NCI-H2107 (cell line): ENCODE data around the gene IRAK1.

Experiments used
- DNase-seq: peaks from one replicate; lab custom pipeline; 2025; lab: John Stamatoyannopoulos, UW

Gene IRAK1

DNA sequence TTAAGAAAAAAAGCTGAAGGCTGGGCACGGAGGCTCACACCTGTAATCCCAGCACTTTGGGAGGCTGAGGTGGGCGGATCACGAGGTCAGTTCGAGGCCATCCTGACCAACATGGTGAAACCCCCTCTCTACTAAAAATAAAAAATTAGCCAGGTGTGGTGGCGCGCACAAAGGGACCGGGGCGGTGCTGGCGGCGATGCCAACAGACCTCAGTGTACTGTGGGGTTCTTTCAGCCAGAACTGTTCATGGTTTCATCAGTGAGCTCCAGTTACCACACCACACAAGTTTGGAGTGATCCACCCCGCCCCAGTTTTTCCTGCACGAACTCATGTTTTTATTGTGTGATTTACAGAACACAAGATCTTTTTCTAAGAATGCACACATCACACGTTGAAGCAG, 21.2 kb upstream of the IRAK1 start:
- DNase-seq: no peak

DNA sequence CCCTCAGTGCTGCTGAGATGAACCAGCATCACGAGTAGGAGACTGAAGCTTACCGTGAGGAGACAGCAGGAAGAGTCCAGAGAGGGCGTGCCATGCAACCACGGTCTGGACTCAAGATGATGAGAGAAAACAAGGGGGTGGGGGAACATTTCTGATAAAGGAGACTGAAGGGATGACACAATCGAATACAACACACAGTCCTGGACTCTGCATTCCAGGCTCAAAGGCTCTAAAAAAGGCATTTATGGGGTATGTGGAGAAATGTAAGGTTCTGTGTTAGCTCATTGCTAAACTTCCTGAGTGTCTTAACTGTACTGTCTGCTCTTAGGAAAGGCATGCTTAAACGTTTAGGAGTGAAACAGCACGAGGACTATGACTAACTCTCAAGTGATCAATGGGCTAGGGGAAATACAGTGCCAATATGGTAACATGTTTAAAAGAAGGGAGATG, 20.6 kb upstream of the IRAK1 start:
- DNase-seq: no peak

DNA sequence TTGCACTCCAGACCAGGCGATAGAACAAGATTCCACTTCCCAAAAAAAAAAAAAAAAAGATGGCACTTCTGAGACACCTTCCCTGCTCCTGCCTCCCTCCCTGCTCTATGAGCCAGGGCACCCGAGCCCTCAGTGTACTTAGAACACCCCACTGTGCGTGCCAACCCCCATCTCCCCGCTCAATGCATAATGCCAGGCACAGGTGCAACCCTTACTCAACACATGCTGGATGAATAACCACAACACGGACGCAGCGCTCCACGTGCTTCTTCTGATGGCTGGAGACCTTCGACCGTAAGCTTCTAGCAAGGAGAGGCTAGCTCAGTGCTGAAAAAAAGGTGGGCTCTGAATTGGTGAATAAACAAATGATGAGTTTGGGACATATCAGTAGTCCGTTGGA, 19.9 kb upstream of the IRAK1 start:
- no peak for DNase-seq

DNA sequence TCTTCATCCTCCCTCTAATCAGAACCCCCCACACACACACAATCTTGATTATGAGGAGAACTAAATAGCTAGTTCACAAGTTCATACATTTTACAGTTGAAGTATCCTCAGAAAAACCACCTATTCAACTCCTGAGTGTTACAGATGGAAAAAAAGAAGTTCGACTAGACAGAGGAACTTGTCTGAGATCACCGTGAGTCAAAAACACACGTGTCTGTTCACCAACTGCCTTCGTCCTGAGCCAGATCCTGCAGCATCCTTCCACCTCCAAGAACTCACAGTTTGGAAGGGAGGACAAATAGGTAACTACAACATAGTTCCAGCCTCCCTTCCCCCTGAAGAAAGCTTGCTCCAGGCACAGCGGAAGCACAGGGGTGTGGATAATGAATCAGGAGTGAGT, 19.0 kb upstream of the IRAK1 start:
- no peak for DNase-seq

DNA sequence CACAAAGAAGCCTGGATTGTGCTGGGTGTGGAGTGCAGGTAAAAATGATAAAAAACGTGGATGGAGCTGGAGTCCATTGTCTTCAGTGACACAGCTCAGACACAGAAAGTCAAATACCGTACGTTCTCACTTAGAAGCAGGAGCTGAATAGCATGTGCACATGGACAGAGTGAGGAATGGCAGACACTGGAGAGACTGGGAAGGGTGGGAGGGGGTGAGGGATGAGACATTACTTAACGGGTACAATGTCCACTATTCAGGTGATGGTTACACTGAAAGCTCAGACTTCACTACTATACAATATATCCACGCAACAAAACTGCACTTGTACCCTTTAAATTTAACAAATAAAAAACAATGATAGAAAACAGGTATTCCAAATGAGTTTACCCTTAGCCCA, 18.1 kb upstream of the IRAK1 start:
- no peak for DNase-seq

DNA sequence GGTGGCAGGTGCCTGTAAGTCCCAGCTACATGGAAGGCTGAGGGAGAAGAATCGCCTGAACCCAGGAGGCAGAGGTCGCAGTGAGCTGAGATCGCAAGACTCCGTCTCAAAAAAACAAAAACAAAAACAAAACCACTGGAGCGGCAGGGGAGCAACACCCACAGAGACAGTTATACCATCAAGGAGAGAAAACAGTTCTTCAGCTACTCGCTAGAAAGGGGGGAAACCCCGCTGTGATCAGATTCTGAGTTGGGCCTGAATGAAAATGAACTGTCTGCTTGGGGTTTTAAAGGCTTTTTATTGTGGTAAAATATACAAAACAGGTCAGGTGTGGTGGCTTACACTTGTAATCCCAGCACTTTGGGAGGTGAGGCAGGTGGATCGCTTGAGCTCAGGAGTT, 16.8 kb upstream of the IRAK1 start:
- DNase-seq: no peak

DNA sequence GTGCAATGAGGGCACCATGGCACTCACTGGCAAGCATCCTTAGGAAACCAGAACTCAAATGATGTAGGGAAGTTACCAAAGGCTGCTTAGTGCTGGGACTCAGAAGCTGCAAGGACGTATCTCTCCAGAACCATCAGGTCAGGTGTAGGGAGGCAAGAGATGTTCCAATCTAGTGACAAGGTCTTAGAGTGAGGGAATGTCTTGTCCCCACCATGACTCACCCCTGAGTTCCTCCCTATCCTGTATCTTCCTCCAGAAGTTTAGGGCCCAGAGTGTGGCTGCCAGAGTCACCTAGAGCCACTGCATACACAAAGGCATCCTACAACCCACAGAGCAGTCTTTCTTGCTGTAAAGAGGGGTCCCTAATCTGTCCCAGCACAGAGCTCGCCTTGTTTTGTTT, 14.1 kb upstream of the IRAK1 start:
- no peak for DNase-seq

DNA sequence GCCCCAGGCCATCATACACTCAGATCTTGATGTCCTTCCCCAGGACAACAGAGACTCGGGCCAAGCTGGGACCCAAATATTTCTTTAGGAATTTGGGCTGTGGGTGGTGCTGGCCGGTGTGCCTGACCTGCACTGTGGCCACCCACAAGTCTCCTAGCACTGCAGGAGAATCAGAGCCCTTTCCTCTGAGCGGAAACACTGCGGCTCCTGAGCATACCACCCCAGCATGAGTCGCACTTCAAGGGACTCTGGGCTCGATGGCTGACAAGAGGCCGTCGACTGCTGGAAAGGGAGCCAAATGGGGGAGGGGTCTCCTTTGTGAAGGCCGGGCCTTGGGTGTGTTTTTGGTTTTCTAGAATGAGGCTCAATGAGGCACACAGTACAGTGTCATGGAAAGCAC, 13.0 kb upstream of the IRAK1 start:
- no peak for DNase-seq

DNA sequence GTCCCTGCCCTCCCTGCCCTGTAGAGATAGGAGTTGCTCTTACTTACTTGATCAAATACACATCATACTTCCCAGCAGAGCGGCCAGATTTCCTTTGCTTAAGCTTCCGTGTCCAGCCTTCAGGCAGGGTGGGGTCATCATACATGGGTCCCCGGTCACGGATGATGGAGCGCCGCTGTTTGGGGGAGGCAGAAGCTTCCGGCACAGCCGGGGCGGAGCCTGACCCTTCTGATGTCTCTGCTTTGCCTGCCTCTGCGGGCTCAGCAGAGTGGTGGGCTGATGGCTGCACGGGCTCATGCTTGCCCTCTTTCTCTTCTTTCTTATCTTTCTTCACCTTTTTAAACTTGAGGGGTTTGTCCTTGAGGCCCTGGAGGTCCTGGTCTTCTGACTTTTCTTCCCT, 12.5 kb upstream of the IRAK1 start:
- no peak for DNase-seq

DNA sequence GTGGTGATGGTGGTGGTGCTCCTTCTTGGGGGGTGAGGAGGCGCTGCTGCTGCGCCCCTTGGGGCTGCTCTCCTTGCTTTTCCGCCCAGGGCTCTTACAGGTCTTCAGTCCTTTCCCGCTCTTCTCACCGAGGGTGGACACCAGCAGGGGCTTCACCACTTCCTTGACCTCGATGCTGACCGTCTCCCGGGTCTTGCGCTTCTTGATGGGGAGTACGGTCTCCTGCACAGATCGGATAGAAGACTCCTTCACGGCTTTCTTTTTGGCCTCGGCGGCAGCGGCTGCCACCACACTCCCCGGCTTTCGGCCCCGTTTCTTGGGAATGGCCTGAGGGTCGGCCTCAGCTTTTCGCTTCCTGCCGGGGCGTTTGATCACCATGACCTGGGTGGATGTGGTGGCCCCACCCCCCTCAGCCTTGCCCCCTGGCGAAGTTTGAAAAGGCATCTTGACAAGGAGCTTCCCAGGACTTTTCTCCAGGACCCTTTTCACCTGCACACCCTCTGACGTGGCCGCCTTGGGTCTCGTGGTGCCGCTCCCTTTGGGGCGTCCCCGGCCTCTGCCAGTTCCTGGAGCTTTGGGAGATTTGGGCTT, 11.1 kb upstream of the IRAK1 start:
- DNase-seq: no peak

DNA sequence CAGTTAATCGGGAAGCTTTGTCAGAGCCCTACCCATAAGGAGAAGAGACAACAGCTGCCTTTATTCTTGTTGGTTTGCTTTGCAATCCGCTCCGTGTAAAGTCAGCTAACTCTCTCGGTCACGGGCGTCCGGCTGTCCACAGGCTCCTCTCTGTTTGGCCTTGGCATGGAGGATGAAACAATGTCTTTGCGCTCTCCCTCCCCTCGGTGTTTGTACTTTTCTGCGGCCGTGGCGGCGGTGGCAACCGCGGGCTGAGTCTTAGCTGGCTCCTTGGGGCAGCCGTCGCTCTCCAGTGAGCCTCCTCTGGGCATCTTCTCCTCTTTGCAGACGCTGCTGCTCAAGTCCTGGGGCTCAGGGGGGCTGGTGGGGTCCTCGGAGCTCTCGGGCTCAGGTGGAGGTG, 10.6 kb upstream of the IRAK1 start:
- DNase-seq: no peak

DNA sequence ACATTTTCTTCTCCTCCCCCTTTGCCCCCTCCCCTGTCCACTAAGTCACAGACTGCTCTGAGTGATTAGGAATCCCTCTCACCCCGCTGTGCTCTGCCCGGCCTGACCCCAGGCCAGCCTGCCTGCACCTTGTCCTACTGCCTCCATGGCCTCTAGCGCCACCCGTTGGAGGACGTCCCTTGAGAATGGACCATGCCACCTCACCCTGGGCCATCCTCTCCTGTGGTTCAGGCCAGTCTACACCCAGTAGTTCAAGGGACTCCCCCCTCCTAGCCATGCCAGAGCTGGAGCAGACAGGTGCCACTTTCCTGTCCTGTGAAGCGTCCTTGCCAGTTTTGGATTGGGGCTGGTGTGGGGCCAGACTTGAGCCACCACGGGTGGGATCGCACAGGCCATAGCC, 9.7 kb upstream of the IRAK1 start:
- DNase-seq: no peak

DNA sequence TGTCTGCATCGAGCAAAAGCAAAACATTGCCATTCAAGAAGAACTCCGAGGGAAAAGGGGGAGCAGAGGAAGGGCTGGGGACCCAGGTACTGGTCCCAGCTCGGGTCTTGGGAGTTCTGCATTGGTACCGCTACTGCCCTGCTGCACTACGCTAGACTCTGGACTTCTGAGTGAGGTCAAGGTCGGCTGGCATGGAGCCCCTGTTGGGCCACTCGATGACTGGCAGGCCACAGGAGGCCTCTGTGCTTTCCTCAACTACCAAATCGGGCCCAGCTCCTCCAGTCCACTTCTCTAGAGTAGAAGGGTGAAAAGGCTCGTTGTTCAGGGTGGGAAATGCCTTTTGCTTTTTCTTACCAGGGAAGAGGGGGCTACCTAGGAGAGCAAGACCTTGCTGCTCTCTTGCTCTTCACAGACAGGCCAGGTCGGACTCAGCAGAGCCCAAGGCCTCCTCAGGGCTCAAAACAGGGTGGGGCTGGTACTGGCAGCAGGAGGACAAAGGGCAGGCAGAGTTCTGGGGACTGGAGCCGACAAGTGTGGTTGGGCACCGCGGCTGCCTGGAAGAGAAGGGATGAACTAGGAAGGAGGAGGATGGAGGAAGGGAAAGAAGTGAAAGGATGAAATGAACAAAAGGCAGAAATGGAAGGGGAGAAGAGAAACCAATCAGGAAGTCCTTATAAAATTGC, 8.9 kb upstream of the IRAK1 start:
- no peak for DNase-seq

DNA sequence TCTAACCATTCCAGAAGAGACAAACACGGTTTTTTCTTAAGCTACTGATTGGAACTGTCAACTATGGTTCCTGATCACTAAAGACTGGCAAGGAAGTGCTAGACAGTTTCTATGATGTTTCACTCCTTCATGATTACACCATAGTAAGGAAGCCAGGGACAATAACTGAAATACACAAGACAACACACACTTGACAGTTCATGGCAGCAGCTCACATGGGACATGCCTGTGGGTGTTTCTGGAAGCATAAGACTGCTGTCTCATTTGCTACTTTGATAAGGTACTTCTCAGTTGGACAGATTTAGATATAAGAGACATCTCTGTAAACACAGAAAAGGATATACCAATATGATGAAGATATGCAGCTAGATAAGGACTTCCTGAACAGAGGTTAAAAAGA, 8.3 kb upstream of the IRAK1 start:
- no peak for DNase-seq

DNA sequence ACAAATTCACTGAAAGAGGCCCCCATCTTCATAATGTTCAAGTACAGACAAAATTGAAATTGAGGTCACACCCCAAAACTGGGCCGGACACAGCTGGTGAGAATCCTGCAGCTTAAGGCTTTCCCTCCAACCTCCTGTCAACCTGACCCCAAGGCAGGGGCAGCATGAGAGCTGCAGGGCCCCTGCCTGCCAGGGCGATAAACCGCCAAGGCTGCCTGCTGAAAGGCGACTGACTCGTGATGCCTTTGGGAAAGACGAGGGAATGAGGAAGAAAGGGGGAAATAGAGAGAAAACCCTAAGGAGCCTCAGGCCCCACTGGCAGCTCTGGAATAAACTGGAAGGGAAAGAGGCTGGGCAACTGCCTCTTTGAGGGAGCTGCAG, 7.3 kb upstream of the IRAK1 start:
- DNase-seq: no peak

DNA sequence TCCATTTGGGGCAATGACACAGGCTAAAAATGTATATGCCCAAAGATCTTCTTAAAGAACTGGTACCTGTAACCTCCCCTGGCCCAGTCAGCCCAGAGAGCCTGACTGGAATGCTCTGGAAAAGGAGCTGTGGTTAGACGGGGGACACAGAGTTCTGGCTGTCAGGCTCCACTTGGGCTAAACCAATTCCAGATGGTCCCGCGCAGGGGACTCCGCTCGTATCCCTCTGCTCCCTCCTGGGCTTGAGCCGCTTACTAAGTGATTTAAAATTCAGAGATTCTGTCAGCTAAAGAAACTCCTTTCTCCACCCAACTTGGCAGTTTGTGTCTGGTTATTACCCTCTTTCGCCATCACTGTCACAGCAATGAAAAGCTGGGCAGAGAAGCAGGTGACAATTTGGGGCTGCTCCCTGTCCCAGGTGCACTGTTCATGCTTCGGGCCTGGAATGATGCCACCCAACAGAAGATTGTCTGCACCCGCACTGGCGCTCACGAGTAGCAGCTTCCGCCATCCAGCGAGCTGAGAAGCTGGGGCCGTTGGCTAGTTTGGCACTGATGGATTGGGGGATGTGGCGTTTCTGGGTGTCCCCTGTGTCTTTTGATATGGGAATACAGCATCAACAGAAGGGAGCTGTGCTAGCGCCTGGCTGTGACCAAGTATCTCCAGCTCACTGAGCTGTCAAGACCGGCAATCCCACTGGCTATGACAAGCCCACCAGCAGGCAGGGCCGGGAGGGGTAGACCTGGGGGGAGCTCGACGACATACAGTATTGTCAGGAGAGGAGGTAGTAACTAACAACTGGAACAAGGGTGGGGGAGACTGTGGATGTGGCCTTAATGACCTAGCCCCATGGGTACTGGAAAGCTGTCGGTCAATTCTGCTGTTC, 6.7 kb upstream of the IRAK1 start:
- no peak for DNase-seq

DNA sequence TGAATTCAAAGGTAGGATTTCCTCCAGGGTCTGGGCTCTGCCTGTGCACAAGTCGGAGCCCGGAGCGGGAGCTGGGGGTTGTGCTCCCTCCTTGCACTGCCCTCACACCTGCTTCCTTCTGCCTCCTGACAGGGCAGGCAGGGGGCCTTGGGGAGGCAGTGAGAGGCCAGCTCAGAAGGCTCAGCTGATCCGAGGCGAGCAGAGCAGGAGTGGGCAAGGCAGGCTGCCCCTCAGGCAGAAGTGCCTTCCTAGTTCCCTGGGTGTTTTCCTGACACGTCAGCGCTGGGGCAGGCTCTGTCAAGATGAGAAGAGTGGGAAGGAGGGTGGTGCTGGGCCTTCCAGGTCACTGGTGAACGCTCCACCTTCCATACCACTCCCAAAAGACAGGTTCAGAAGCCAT, 5.5 kb upstream of the IRAK1 start:
- no peak for DNase-seq

DNA sequence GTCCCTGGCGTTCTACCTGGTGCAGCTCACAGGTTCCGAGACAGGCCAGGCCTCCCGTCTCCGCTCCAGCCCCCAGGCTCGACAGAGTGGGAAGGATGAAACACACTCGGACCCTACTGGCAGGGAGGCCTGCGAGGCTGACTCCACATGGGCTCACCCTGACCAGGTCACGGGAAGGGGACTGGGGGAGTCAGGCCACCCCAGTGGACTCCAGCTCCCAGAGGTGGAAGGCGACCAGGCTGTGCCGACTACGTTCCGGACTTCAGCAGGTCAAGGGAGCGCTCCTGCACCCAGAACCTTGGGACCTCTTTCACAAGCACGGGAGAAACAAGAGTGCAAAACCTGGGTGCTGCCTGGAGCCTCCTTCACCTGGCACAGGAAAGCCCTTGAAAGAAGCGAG, 4.6 kb upstream of the IRAK1 start:
- no peak for DNase-seq

DNA sequence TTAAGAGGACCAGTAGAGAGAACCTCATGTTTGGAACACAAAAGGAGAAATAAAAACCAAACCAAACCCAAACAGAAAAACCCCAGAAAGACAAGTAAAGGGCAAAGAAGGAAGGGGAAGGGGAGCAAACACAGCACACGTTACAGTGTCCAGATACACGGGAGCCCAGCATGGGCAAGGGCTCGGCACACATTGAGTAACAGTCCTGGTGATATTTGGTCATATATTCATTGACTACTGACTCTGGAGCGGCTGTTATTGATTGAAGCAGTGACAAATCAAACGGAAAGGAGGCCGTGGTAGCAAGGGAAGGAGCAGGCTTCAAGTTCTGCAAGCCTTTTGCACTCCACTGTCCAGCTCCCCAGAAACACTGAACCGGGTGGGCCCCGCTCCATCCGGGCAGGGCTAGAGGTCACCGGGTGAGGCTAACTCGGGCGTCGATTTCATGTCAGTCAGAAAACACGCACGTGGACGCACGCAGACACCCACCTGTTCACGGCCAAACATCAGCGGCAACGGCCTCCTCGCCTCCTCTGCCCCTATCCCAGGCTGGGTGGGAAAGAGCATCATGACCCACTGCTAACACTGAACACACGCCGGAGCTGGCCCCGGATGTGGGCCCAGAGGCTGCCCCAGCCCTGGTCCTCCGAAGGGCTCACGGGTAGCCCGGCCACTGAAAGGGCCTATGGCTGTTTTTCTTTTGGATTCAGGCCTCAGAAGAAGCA, 3.7 kb upstream of the IRAK1 start:
- DNase-seq: no peak

DNA sequence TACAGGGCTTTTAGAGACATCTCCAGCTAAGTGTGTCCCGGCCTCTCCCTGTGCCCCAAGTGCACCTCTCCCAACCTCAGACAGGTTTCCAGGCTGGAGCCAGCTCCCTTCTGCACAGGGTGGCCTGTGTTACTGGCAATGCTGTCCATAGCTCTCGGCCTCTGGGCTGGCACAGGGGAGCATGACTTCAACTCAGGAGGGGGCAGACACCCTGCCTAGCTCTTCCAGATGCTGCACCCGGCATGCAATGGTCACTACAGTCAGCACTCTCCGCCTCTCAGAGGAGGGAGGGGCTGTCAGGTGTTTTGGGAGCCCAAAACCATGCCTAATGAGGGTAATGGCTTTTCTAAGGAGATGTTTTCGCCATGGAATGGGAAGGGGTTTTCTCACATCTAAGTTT, 2.4 kb upstream of the IRAK1 start:
- DNase-seq: no peak

DNA sequence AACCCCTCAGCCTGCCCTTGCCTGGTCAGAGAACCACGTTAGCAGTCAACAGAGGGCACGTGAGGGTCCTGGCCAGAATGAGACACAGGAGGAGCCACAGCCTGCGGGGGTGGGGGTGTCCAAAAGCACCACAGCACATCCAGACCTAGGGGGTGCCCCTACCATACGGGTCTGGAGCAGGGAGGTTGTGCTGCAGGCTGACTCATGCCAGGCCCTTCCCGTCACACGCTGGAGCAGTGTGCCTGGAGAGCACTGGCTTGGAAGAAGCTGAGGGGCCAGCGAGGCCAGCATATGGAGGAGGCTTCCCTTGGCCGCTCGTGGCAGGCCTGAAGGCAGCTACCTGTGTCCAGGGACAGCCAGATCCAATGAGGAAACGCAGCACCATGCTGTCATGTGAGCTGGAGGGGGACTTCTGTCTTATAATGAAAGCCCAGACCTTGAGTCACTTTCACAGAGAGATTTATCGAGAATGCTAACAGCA, 1.5 kb upstream of the IRAK1 start:
- no peak for DNase-seq

DNA sequence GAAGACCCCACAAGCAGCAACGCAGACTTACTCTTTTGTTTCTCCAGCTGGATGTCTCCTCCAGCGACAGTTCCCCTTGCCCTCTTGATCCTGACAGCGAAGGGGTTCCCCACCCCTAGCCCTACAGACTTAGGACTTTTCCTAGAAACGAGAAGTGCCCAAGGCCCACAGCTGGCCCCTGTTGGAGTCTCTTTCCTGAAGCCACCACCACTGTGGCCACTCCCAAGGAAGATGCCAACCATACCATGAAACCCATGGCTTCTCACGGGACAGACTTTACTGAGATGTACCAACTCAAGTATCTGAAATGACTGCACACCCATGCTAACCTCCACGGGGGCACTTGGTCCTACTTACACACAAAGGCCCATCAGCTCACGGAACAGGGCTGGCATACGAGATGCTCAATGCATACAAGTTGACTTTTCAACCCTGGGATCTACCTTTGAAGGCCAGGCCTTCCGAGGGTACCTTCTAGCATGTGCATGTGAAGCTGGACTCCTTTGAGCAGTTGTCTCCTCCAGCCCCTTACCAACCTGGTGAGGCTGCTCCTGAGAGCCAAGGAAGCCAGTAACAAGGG, 924 bp upstream of the IRAK1 start:
- no peak for DNase-seq
